SHP77 (cell line): ENCODE results near the gene JPH2.

Source experiments
- DNase-seq, 2 experiments: peaks; one replicate each; lab custom pipeline; 2025; lab: John Stamatoyannopoulos, UW

The JPH2 gene

DNA sequence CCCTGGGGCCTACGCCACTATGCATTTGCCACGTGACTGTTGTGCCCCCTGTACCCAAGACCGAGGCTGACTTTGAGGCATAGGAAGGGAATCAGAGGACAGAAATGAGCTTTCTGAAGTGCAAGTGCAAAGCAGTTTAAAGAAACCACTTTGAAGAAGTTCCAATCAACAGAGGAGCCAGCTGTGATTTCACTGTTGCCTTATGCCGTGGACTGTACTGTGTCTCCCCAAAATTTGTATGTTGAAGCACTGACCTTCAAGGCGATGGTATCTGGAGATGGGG lies 111.1 kb downstream of the JPH2 start:
- DNase-seq = no peak

DNA sequence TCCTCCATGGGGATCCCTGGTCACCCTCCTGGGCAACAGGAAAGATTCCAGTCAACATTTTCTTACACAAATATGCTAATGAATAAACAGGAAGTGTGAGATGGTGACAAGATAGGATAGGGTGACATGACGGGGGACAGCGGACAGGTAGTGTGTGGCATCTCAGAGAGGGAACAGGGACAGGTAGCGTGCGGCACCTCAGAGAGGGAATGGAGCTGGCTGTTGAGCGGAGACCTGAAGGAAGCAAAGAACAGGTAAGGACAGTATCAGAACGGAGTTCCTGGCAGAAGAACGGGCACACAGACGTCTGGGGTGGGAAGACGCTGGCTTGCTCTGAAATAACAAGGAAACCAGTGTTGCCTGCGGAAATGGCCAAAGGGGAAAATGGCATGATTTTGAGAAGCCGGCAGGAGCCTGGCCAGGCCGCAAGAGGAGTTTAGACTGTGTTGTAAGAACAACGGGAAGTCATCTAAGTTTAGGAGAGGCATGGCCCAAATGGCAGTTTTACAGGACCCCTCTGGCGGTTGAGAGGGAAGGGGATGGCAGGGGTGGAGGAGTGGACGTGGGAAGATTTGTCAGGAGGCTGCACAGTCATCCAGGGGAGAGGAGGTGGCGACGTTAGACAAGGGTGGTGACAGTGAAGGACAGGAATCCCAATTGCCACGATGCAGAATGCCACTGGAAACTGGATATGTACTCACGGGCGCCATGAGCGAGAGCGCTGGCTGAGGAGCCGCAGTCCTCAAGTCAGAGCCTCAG lies 111.6 kb downstream of the JPH2 start:
- DNase-seq = no peak

DNA sequence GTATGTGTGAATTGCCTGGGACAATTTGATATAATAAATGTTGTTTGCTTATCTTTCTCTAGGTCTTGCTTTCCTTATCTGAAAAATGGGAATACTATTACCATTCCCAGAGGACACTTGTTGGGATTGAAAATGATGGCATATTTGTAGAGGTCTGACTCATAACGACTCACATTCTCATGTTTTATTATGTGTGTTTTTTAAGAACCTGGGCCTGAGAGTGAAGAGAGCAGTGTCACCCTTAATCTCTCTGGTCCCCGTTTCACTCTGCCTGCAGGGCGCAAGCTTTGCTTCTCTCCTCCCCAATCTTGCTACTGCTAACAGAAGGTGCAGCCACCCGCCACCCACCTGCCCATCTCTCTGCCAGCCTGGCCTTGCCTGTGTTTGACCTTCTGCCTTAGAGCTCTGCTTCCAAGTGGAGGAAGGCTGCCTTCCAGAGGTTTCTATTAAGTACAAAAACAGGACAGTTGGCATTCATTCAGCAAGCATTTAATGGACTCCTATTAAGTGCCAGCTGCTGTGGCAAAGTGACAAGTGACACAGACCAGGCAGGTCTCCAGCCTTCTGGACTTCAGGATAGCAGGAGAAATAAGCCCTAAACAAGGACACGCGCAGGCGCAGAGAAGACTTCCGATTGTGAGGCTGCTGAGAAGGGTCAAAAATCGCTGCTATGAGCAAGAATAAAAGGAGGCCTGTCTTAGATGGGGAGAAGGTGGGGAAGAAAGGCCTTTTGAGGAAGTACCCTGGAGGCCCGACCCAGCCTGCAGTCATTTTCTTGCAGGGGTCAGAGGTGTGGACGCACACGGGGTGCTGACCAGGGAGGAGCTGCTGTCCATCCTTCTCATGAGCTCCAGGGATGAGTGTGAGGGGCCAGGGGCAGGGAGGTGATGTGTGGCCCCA lies 112.5 kb downstream of the JPH2 start:
- no peak for DNase-seq

GRCh38 chr20:44073675-44074071 lies 113.3 kb downstream of the JPH2 start:
- DNase-seq = no peak

DNA sequence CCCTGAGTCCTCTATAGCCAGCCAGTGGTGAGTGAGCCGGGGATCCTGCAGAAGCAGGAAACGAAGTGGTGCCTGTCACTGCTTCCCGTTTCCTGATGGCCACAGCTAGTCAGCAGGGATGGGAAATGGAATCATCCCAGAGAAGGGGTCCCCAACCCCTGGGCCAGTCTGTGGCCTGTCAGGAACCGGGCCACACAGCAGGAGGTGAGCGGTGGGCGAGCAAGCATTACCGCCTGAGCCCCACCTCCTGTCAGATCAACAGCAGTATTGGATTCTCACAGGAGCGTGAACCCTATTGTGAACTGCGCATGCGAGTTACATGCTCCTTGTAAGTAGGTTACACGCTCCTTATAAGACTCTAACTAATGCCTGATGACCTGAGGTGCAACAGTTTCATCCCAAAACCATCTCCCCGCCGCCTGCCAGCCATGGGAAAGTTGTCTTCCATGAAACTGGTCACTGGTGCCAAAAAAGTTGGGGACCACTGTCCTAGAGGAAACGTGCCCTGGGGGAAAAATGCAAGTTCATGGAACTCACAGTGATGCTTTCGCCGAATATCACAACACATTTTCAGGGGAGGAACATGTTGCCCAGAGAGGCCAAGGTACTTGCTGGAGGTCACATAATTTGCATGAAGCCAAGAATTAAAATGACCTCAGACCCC lies 113.8 kb downstream of the JPH2 start:
- DNase-seq = no peak

GRCh38 chr20:44072384-44072783 lies 114.6 kb downstream of the JPH2 start:
- DNase-seq = no peak

DNA sequence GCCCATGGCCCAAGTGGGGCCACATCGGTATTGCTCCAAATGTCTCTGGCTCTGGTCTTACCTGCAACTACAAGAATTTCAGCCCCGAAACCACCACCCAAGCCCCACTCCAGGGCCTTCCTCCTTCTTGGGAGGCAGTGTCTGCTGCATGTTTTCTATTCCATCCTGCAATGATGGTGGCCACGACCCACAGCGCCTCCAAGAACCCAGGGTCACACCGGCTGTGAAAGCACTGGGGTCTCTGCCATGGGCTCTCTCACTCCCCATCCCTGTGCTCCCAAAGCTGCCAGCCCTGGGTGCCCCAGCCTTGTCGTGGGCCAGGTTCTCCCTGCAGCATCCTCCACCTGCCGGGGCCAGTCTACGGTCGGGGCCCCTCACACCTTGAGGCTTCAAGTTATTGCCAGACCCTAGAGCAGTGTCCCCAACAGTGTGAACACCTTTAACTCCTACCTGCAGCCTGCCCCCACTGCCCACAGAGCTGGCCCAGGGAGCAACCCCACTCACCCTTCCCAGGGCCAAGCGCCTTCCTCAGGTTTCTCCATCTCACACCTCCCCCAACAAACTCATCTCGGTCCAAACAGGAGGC lies 115.4 kb downstream of the JPH2 start:
- DNase-seq = no peak

DNA sequence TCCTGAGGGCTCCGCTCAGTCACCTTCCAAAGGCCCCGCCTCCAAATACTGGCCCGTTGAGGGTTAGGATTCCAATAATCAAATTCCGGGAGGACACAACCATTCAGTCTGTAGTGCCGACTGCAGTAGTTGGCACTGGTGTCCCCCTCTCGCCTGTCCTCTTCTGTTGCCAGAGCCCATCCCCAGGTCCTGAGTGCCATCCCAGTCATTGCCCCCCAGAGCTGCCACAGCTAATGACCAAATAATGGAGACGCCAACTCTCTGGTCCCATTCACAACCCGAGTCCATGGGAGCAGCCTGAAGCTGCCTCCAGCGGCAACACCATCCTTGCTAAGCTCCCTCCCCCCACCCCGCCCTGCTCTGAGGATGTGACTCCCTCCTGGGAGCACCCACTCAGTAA lies 115.9 kb downstream of the JPH2 start:
- no peak for DNase-seq

GRCh38 chr20:44070139-44070900 lies 116.7 kb downstream of the JPH2 start:
- DNase-seq = no peak

DNA sequence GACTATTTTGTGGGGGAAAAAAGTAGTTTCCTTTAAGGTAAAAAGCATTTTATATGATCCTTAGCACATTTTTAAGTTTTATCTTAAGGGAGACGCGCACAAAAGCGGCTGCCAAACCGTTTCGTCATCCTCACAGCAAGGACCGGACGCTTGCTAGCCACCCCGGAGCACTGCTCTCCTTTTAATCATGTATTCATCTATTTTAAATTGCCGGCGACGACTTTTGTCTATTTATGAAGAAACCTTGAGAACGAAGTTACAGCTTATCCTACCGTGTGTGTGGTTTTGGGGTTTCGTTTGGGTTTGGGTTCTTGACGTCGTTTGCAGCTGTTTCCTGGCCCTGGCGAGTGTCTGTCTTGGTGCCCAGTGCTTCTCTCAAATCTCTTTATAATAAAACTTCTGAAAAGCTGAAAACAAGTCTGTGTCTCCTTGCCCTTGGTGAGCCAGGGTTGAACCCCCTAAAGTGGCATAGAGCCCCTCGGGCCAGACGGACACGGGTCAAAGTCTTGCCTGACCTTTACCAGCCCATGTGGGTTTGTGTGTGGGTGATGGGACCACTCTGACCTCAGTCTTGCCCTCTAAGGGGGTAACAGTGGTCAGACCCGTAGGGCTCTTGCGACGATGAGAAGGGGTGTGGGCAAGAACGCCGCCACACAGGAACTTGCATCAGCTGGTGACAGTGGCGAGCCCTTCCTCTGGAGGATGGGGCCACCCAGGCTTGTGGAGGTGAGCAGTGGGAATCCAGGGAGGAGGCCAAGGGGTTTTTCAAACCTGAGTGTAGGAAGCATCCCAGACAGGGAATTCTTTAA lies 117.6 kb downstream of the JPH2 start:
- no peak for DNase-seq

- DNase-seq = no peak
Observed at GRCh38 chr20:44068316-44069201, 118.4 kb downstream of the JPH2 start.

DNA sequence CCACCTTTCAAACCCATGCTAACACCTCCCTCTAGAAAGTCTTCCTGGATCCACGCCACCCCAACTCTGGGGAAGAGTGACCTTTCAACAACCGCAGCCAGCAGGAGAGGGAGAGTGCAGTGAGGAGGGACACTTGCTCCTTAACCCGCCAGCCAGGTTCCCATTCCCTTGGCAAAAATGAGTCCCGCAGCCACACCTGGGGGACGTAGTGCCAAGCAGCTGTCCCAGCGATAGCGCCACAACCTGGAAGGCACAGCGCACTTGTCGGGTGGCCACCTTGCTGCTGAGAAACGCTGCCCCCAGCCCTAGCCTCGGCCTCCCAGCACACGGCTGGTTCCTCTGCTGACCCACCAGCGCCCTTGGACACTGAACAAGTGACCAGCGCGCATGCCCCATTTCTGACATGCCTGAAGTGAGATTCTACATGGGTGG lies 119.3 kb downstream of the JPH2 start:
- no peak for DNase-seq

DNA sequence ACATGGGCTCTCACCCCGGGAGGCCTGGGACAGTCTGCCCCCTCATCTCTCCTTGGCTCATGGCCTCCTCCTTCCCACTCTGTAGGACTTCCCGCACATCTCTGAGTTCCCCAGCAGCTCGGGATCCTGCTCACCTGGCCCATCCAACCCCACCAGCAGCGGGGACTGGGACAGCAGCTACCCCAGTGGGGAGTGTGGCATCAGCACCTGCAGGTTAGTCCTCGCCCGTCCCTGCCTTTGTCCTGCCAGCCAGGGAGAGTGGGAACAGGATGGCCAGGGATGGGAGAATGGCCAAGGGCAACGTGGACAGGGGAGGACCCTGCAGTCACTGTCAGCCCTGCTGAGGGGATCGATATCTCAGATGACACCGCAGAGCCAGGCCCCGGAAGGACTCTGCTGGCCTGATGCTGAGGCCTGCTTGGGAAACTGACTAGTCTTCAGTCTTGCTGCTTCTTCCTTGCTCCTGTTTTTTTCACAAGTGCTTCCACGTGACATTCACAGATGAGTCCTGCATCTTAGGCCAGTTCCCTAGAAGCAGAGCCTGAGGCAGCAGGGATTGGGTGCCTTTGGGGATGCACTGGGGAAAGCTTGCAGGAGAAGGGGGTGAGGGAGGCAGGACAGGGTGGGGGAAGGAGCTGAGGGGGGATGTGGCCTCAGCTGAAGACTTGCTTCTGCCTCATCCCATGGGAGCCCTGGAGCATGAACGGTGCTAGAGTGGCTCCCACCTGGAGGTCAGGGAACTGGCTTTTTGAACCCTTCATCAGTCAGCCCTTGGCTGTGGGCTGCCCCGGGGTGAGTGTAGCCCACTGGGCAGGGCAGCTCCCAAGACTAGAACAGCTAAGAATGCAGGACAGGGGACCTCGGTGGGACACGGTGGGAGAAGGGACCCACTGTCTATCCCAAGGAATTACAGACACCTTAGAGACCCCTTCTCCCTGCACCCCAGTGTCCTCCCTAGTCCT lies 120.1 kb downstream of the JPH2 start:
- no peak for DNase-seq

GRCh38 chr20:44065401-44066340 lies 121.3 kb downstream of the JPH2 start:
- no peak for DNase-seq

- no peak for DNase-seq
Observed at GRCh38 chr20:44064501-44065400, 122.2 kb downstream of the JPH2 start.
